GM11168 (cell line): ENCODE data around the gene PROCA1.

Experiments
- in situ Hi-C: fragments of 300-500 bp; cut with MboI; formaldehyde crosslinking; loops from one replicate; pipeline ENCODE4 v1.12.0; 2022; ENCODE audit warnings: low sequenced_read_pairs; ENCODE audit not compliant: unreplicated experiment

The PROCA1 gene

DNA sequence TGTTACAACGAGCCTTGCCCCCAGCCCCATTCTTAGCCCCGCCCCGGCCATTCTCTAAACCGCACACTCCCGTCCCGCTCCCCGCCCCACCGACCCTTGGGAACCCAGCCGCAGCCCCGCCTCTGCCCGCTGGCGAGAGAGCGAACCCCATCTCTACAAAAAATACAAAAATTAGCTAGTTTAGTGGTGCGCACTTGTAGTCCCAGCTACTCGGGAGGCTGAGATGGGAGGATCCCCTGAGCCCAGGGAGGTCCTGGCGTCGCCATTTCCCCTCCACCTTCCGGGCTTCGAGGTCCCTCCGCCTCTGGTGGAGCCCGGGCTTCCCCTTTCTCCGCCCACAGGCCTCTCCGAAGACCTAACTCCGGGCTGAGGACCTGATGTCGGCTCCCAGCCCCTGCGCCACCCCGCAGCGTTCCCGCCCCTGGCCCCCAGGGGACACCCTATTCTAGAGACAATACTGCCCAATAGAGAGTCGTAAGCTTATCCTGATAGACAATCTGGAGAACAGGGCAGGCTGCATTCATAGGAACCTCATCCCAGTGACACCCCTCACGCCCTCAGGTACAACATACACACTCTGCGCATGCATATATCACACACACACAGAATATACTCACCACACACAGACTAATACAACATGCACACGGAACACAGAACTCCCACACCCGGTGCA lies 480 bp upstream of the PROCA1 start:
- in situ Hi-C loops, result no loop called here

DNA sequence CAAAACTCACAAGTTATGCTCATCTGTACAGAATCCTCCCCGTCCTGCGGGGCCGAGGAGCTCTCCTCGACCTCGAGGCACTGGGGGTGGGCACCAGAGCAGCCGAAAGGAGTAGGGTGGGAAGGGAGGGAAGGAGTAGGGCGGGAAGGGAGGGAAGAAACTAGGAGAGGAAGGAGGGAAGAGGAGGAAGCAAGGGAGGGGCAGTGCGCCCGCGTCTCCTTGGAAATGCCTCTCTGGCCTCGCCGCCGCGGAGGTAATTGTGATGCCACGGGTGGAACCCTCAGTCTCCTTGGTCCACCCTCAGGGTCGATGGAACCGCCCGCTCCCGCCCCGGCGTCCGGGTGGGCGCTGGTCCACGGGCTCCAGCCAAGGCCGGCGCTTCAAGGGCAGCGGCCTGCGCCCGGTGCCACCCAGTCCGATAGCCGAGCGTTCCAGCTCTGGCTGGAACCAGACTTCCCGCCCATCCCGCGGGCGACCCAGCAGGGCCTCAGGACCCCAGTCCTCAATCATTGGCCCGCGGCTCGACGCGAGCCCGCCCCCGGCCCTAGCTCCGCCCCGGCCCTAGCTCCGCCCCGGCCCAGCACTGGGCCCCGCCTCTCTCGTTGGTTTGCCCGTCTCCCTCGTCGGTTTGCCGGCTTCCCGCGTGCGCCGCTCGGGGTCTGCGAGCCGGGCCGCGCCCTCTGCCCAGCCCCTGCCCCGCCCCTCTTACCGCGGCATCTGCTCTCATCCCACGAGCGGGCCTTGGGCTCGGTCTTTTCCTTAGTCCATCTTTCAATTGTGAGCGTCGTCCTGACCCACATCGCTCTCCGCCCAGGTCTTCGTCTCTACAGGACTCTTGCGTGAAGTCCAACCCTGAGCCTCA lies 596 bp downstream of the PROCA1 start:
- in situ Hi-C loops, result no loop called here

DNA sequence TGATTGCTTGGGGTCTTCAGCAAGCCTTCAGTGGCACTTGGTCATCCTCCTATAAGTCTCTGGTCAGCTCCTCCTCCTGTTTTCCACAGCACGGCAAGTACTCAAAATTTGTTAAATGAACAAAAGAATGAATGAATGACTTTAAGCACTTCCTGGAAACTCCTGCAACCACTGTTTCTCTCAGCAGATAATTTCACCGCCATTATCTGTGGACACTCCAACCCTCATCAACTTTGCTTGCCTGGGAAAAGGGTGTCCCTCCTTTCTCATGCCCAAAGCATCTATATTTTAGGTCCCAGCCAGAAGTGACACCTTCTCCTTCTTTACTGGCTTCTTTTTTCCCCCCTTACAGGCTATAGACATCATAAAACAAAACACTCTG lies 4.4 kb downstream of the PROCA1 start:
- in situ Hi-C loops, result no loop called here

DNA sequence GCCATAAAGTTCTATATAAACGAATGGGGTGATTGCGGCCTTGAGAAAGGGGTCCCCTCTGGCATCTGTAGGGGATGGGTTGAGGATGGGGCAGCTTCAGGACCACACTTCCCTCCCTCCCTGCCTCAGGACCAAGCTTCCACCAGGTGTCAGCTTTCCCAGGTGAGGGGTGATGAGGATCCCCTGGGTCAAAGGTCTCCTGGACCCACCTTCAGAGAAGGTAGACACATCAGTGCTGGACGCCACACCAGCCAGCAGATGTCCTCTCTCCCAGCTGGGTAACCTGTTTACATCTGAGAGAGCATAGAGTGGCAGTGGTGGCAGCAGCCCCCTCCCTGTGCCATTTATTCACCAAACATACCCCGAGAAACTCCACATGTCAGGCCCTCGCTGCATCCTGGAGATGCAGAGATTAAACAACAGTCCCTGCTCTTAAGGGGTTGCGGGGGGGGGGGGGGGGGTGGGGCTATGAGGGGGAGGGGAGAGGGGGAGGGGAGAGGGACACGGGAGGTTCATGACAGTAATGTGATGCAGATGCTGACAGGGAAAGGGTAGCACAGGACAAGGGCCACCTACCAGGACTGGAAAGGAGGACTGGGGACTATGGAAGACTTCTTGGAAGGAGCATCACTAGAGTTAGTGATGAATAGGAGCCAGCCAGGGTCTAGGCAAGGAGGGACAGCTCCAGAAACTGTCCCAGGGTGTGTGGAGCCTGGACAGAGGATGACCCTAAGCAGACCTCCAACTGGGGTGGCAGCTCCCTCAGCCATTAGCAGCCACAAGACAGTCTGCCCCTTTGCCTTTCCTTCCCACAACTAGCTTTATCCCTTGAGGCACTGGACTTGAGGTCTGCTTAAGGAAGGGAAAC lies 5.0 kb downstream of the PROCA1 start:
- in situ Hi-C loops, result no loop called here

DNA sequence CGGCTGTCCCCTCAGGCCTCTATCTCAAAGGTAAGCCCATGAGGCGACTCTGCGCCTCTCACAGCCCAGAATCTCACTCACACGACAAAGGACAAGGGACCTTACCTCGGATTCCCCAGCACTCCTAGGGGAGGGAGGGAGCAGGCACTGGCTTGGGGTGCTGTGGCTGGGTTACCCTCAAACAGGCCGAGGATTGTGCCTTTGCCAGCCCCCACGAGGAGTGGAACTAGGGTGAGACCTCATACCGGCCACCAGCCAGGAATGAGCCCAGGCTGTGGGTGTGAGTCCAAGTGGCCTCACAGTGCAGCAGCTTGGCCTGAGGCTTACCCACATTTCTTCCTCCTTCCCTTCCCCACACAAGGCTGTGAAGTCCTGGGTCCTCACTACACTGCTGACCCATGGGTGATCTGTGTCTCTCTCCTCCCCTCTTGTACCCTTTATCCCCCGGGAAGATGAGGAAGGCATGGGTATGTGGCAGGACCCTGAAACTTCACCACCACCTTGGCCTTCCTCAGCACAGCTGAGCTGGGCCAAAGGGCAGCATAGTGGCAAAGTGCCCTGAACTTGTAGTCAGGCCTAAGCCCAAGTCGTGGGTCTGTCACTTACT lies 5.9 kb downstream of the PROCA1 start:
- in situ Hi-C loops, result no loop called here

DNA sequence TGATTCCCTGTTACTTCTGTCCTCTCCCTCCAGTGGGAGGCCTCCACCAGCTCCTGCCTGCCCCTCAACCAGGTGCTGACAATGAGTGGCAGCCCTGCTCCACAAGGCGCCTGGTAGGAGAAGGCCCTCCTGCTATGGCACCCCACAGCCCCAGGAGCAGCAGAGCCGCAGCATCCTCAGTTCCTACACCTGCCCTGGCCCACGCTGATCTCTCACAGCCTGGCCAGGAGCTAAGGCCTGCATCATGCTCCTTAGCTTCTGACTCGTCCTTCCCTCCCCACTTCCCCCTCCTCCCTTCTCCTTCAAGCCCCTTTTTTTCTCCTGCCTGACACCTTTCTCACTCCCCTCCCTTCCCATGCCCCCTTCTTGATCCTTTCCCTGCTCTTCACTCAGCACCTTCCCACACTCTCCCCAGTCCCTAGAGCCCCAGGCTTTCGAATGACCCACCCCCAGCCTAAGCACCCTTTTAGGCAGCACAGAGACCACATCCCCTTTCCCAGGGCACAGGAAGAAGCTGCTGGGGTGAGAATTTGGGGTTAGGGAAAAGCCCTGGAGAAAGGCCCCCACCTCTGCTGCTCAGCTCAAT lies 6.5 kb downstream of the PROCA1 start:
- in situ Hi-C loops, result no loop called here

DNA sequence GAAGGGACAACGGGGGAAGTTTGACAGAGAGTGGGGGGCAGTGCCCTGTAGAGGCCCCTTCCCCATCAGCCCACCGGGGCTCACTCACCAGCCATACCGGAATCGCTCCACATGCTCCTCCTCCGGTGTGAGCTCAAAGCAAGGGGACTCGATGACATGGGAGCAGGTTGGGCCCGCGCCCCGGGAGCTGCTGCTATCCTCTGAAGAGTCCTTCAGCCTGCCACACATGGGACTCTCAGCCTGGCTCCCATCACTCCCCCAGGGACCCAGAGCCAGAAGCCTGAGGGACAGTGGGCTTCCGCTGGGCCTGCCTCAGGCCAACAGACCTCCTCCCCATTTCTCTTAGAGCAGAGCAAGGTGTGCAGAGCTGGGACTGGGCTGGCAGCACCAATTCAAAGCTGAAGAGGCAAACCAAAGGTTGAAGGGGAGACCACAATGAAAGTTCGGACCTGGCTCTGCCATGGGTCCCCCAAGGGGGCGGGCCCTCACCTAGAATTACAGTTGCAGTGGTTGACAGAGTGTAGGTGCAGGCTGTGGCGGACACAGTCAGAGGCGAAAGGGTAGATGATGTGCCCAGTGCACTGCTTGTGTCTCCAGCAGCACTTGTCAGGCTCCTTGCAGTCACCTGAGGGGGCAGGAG lies 7.3 kb downstream of the PROCA1 start:
- in situ Hi-C loops, result no loop called here

DNA sequence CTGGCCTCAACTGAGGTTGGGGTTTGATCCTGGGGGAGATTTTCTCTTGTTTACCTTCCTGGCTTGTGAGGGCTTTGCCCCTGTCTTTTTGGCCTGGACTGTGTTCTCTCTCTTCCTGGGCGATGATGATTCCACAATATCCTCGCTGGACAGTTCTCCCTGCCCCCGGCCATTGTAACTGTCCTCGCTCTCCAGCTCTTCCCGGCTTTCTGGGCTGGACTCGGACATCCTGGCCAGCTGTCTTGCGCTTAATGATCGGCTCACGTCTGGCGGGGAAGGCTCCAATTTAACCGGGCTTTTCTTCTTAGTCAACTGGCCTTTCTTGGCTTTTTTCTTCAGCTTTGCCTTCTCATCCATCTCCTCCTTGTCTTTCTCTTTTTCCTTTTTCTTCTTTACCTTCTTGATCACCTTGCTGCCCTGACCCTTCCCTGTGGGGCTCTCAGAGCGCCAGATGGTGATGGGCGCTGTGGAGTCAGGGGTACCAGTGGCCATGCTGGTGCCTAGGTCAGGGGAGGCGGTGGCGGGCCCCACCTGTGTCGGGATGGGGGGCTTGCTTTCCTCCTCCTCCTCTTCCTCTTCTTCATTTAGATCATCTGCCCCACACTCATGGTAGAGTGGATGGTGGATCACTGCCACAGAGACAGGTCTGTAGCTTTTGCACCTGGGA lies 8.0 kb downstream of the PROCA1 start:
- in situ Hi-C loops, result no loop called here

DNA sequence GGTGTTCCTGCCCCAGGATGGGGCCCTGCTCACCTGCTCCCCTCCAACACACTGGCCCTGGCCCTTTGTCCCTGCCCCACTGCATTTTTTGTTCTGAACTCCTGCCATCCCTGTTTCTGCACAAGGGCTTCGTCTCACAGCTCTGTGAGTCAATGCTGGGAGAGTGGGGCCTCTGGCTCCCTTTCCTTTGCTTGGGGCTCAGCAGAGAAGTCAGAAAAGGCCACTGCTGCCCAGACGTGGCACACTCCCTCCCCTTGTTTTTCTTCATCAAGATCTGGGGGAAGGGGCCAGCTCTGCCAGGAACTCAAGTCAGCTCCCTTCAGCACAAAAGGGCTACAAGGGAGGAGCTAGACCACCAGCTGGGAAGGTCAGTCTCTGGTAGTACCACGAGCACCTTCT lies 8.9 kb downstream of the PROCA1 start:
- in situ Hi-C loops, result no loop called here

DNA sequence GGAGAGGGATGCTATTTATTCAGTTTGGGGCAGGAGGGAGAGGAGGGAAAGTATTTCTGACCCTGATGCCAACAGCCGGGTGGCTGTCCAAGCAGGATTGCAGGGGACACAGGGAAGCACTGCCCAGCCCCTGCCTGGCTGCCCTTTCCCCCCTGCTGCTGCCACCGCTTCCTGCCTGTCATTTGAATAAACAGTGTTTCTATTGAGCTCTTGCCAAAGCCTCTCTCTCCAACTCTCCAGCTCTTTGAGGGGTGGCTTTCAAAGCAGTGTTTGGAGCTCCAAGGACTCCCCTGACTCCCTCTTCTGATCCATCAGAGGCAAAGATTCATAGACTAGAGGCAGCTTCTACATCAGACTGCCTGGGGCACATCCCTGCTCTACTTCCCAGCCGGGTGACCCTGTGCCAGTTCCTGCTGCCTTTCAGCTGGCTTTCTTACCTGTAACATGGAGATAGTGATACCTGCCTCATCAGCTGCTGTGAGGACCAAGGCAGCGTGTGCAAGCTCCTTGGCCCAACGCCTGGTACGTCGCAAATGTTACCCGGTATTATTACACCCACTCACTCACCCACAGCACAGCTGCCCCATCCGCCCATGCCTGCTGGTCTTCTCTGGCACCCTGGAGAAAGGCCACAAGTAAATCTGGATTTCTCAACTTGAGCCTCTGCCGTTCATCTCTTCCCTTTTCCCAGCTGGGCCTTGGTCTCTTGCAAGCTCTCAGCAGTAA lies 9.5 kb downstream of the PROCA1 start:
- in situ Hi-C loops, result no loop called here

DNA sequence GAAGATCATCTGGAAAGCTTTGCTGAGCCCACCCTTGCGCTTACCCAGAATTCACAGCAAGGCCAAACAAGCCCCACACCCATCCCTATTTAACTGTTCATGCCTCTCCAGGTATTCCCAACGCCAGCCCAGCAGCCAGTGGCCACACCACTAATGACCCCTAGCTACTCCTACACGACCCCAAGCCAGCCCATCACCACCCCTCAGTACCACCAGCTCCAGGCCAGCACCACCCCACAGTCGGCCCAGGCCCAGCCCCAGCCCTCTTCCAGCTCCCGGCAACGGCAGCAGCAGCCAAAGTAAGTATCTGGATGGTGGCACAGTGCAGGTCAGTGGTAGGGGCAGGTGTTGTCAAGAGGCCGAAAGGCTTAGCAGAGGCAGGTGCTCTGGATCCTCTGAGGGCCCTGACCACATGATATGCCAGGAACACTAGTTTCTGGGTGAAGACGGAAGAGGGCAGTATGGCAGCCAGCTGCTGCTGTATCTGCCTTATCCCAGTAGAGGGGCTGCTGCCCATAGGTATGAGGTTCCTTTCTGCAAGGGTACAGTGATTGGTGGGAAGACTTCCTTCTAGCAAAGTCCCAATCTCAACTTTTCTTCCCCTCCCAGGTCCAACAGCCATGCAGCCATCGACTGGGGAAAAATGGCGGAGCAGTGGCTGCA lies 10.7 kb downstream of the PROCA1 start:
- in situ Hi-C loops, result no loop called here

DNA sequence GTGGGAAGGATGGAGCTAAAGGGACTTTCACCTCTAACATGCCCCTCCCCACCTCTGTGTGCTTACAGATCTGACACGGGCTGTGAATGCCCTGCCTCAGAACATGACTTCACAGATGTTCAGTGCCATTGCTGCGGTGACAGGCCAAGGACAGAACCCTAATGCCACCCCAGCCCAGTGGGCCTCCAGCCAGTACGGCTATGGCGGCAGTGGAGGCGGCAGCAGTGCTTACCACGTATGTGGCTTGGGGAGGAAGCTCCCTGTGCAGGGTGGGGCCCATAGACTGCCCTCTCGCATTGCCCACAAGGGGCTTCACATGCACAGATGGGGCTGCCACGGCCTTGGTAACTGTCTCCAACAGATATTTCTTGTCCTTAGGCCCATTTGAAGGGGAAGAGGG lies 11.4 kb downstream of the PROCA1 start:
- in situ Hi-C loops, result no loop called here

DNA sequence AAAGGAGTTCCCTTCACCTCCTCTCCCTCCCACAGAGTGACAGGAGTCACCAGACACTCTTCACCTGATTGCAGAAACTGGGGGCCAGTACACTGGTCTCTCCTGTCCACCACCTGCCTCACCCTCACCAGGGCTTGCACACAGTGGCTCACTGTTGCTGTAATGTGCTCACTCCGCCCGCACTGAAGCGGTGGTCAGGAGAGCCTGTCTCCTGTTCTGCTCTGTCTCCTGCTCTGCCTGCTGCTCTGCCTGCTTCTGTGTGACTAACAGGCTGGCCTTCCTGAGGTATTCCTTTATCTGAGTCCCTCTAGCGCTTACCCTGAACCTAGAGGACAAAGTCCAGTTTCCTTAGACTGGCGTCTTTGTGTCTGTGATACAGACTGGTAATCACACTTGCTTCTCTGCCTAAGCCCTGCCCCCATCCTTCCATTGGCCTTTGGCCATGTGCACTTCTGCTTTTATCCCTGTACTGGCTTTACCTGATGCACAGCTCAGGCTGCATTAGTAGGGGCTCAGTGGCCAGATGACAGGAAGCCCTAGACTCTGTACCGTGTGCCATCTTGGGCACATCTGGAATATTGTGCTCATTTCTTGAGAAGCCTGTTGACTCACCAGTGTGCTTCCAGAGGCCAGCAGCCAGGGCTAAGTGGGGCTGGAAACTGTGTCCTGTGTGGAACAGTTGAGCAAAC lies 13.3 kb downstream of the PROCA1 start:
- in situ Hi-C loops, result no loop called here

DNA sequence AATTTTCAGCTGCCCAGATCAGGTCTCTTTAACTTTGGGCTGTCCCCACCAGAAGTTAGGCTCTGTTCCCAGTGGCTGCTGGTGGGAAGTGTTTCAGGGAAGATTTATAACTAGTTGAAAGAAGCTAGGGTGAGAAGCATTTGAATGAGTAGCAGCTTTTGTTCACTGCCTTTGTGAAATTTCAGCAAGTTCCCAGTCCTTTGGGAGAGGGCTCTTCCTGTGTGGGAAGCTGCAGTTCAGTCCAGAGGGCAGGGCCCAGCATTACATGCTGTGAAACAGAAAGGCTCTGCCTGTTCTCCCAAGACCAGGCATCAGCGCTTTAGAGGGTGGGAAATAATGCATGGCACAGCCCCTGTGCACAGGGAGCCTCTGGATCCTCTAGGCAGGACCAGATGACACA lies 17.8 kb downstream of the PROCA1 start:
- in situ Hi-C loops, result no loop called here

DNA sequence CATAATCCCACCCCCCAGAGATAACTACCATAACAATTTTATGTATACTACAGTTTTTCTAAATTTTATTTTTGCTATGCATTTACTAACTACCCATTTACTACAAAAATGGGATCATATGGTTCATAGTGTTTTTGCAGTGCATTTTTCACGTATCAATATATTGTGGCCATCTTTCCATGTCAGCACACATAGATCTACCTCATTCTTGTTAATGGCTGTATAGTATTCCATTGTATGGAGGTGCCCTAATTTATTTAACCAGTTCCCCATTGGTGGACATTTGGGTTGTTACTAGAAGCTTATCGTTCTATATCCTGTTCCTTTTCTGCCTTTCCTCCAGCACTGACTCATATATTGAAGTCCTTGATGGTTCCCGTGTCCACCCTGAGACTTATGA lies 22.7 kb downstream of the PROCA1 start:
- in situ Hi-C loops, result no loop called here

DNA sequence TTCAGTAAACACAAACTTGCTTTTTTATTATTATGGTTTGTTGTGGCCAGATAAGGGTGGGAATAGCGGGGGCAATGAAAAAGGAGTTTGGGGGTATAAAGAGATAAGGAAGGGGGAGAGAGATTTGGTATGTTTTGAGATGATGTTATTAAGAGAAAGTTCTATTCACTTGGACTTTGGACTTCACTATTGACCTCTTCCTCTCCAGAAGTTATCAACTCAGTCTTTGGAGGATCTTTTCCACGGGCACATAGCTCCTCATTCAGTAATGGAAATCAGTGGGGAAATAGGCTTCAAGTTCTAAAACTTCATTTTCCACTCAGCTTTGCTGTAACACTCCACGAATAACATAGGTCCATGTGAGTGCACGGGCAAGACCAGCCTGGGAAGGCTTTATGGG lies 23.2 kb downstream of the PROCA1 start:
- in situ Hi-C loops, result no loop called here

DNA sequence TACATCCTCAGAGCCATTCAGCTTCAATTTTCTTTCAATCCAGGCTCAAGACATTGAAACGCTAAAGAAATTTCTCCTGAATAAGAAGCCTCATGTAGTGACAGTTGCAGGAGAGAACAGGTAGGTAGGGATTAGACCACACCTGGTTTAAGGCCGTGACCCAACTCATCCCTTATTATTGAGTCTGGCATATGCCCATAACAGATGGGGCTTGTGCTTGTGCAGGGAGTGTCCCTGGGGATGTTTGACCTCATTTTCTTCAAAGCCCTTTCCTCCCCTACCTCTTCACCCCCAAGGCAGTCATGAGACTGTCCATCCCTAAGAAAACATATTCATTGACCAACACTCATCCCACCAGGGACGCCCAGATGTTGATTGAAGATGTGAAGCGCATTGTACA lies 25.4 kb downstream of the PROCA1 start:
- in situ Hi-C loops, result no loop called here

DNA sequence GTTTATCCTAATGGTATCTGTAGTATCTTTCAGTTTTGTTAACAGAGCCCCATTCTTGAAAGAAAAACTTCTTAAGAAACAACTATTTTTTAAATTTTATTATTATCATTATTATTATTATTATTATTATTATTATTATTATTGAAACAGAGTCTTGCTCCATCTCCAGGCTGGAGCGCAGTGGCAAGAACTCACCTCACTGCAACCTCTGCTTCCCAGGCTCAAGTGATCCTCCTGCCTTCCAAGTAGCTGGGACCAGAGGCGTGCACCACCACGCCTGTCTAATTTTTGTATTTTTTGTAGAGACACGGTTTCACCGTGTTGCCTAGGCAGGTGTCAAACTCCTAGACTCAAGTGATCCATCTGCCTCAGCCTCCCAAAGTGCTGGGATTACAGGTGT lies 26.3 kb downstream of the PROCA1 start:
- in situ Hi-C loops, result no loop called here
